Measurements from ENCODE around the gene KRT85.

DNA sequence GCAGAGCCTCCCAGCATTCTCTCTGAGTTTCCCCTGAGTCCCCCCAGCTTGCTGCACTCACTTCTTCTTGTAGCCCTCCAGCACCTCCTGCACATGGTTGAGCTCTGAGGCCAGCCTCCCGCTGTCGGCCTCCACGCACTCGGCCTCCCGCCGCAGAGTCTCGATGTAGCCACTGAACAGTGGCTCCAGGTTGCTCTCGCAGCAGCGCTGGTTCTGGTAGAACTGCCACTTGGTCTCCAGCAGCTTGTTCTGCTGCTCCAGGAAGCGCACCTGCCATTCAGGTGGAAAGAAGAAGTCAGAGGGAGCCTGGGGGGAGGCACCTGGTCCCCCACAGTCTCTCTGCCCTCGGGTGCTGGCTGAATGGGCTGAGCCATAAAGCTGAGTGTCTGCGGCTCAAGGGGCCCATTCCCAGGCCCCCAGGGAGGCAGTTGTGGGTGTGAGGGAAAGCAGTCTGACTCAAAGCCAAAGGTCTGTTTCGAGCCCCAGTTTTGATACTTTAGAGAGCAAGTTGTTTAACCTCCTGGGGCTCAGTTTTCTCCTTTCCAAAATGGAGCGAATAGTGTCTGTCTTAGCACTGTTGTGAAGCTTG lies 2.3 kb downstream of the KRT85 start:
- TF ChIP-seq, protein P1, sequence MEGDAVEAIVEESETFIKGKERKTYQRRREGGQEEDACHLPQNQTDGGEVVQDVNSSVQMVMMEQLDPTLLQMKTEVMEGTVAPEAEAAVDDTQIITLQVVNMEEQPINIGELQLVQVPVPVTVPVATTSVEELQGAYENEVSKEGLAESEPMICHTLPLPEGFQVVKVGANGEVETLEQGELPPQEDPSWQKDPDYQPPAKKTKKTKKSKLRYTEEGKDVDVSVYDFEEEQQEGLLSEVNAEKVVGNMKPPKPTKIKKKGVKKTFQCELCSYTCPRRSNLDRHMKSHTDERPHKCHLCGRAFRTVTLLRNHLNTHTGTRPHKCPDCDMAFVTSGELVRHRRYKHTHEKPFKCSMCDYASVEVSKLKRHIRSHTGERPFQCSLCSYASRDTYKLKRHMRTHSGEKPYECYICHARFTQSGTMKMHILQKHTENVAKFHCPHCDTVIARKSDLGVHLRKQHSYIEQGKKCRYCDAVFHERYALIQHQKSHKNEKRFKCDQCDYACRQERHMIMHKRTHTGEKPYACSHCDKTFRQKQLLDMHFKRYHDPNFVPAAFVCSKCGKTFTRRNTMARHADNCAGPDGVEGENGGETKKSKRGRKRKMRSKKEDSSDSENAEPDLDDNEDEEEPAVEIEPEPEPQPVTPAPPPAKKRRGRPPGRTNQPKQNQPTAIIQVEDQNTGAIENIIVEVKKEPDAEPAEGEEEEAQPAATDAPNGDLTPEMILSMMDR (conservative IDR thresholded peaks at IDR 0.05; ENCODE audit: low read length) = no peak
- TF ChIP-seq EZH2phosphoT487 (IDR thresholded peaks at IDR 0.05; ENCODE audit: borderline replicate concordance, low read depth, low read length) = no peak
